ENCODE data around the gene CDRT4. TPM values are rescaled to one million over a fixed set of nuclear protein-coding genes. Genes with fewer than 3 reads are reported as not detected.
A peak's percentile ranks its signal among the peaks of the same experiment; 100 is the strongest.
"Not testable (repeated sequence)": the region's sequence is repeated elsewhere in the genome, so short reads cannot be mapped to it uniquely, and the experiment has no call there.

Gene CDRT4
- total RNA-seq, 1 donor from 2014 or later: 14.7 TPM

DNA sequence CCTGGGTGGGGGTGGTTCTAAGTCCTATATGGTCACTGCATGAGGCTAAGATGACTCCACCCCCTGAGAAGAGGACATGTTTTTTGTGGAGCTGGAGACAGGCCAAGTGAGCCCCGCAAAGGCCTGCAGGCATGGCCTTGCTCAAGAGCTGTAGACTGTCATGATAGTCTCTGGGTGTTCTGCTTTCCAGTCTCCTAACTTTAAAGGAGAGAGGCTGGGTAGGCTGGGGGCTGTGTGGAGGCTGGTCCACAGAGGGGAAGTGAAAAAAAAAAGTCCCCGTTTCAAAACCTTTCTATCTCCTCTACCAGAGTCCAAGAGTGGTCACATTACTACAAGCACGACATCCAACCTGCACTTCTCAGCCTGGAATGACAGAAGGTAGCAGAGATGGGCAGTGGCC lies 27.1 kb downstream of the CDRT4 start:
- DNase-seq (ENCODE audit: low spot score): no peak
- no peak for ATAC-seq
- intact Hi-C loops (cut with DNase I): no loop called here

DNA sequence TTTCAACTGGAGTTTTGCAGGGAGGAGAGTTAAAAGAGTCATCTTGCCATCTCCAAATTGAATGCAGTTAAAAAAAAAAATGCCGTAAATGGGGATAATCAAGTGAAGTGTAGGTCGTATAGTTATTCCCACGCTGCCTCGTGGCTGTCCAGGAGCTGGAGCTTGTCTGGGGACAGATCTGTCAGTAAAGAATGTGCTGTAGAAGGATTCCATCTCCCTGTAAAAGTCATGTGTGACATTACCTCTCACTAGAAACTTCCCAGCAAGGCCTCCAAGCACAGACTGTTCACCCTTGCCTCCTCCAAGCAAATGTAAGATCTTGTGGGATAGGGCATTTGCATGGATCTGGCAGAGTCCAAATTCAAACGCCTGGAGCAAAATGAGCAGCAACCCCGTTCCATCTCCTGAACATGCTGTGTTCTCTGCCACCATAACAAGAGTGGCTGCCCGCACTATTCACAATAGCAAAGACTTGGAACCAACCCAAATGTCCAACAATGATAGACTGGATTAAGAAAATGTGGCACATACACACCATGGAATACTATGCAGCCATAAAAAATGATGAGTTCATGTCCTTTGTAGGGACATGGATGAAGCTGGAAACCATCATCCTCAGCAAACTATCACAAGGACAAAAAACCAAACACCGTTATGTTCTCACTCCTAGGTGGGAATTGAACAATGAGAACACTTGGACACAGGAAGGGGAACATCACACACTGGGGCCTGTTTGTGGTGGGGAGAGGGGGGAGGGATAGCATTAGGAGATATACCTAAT lies 28.0 kb downstream of the CDRT4 start:
- intact Hi-C loops (cut with DNase I); ATAC-seq; DNase-seq (ENCODE audit: low spot score): not testable (repeated sequence)

DNA sequence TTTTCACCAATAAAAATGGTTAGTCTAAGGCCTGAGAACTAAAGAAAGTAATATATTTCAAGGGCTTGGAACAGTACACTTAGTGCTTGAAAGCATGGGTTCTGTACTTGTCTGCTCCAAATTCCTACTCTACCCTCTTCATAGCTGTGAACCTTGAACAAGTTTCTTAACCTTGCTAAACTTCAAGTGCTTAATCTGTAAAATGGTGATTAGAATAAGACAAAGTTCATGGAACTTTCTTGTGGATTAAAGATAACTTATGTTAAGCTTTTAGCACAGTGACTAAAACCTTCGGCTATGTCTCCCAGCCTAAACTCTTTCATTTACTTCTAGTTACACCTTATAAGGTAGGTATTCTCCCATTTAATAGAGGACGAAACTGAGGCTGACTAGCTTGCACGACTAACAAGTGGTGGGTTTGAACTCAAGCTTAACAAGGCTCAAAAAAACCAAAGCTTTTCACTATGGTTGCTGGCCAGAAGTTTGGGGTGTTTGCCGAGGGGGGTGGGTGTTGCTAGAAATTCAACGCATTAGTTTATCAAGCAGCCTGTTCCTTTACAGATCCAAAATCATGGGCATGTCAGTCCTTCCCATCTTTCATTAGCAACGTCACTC lies 28.8 kb downstream of the CDRT4 start:
- intact Hi-C loops (cut with DNase I): no loop called here
- no peak for ATAC-seq
- DNase-seq (ENCODE audit: low spot score): no peak

DNA sequence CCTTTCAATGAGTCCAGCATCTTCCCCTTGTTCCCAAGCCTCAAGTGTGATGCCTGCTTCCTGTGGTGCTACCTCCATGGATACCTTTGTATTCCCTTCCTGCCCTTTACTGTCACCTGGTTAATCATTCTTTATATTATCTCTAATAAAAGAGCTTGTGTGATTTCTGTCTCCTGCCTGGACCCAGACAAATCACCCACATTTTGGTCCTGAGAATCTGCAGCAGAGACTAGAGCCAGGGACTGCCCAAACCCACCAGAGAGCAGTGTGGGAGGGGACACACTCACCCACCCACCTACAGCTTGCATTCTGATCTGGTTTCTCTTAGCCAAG lies 30.2 kb downstream of the CDRT4 start:
- DNase-seq (ENCODE audit: low spot score) (no peak), ATAC-seq (no peak)
- intact Hi-C loops (cut with DNase I): no loop called here

DNA sequence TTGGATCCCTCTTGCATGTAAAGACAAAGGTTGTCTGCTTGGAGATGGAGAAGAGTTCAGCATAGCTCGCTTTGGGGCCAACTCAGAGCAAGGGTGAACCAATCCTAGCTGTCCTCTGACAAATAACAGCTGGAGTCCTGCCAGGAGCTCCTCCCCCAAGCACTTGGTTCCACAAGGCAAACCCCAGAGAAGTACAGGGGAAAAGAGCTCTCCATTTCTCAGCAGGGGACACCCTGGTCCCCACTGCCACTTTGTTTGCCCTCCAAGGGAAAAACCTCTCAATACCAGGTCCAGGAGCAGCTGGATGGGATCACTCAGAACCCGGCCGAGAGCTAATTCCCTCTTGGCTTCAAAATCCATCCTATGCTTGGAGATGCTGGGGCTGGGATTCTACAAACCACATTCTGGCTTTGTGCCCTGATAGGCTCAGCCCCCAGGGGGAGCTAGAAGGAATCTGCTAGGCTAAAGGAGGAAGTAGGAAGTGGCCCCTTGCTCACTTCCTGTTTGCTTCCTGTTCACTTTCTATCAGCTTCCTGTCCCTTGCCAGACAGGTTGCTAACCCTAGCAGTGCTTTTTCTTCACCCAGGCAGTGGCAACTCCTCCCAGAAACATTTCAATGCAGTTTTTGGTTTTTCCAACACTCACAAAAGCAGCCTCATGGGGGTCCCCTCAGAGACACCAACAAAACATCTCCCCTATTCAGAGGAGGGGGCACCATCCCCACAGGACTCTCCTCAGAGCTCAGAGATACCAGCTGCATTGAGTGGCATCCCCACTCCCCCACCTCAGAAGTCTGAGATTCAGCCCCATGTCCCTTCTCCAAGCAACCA lies 30.7 kb downstream of the CDRT4 start:
- intact Hi-C loops (cut with DNase I): no loop called here
- ATAC-seq (peak; percentile 82), DNase-seq (ENCODE audit: low spot score) (peak; percentile 76)

GRCh38 chr17:15434956-15435355 lies 32.5 kb downstream of the CDRT4 start:
- DNase-seq (ENCODE audit: low spot score) (no peak), ATAC-seq (no peak)
- intact Hi-C loops (cut with DNase I): no loop called here

GRCh38 chr17:15432807-15433611 lies 34.4 kb downstream of the CDRT4 start:
- intact Hi-C loops (cut with DNase I): no loop called here
- no peak for ATAC-seq
- DNase-seq (ENCODE audit: low spot score): no peak

DNA sequence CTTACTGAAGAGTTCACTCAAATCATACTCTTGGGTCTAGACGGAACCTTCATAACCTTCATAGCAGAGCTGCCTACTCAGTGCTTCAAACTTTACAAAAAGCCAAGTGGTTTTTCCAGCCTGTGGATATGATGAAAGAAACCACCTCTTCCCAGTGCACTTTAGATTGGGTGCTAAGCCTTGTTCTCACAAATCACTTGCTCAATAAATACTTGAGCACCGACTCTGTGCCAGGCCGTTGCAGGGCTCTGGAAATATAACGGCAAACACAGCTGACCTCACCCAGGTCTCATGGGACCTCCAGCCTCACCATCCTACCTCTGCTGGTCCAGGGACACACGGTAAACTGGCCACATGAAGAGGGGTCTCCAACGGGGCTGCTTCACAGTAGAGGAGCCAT lies 35.7 kb downstream of the CDRT4 start:
- intact Hi-C loops (cut with DNase I): no loop called here
- DNase-seq (ENCODE audit: low spot score) (no peak), ATAC-seq (no peak)

GRCh38 chr17:15431196-15431595 lies 36.2 kb downstream of the CDRT4 start:
- intact Hi-C loops (cut with DNase I): no loop called here
- DNase-seq (ENCODE audit: low spot score) (no peak), ATAC-seq (no peak)

DNA sequence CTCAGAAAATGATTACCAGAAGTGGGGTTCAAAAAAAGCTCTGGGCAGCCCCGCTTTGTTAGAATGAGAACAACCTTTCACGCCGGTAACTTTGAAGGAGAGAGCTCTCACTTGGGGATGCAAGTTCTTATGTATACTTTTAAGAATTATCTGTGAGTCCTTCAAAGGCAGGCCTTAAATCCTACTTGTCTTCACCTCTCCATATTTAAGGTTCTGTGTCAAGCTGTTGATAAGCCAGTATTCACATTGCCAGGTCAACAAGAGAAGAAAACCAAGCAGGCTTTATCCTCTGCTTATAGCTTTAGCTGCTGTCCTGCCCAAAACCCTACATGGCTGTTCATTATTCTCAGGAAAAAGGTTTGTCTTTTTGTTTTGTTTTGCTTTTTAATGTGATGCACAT lies 42.9 kb downstream of the CDRT4 start:
- ATAC-seq (no peak), DNase-seq (ENCODE audit: low spot score) (no peak)
- intact Hi-C loops (cut with DNase I): no loop called here

- ATAC-seq: no peak
- DNase-seq (ENCODE audit: low spot score): no peak
- intact Hi-C loops (cut with DNase I): no loop called here
Observed at GRCh38 chr17:15422392-15422965, 44.9 kb downstream of the CDRT4 start.

- DNase-seq (ENCODE audit: low spot score) (no peak), ATAC-seq (no peak)
- intact Hi-C loops (cut with DNase I): no loop called here
Observed at GRCh38 chr17:15418781-15419180, 48.6 kb downstream of the CDRT4 start.

GRCh38 chr17:15414532-15415306 lies 52.7 kb downstream of the CDRT4 start:
- intact Hi-C loops (cut with DNase I): no loop called here
- peak; percentile 42 for ATAC-seq

DNA sequence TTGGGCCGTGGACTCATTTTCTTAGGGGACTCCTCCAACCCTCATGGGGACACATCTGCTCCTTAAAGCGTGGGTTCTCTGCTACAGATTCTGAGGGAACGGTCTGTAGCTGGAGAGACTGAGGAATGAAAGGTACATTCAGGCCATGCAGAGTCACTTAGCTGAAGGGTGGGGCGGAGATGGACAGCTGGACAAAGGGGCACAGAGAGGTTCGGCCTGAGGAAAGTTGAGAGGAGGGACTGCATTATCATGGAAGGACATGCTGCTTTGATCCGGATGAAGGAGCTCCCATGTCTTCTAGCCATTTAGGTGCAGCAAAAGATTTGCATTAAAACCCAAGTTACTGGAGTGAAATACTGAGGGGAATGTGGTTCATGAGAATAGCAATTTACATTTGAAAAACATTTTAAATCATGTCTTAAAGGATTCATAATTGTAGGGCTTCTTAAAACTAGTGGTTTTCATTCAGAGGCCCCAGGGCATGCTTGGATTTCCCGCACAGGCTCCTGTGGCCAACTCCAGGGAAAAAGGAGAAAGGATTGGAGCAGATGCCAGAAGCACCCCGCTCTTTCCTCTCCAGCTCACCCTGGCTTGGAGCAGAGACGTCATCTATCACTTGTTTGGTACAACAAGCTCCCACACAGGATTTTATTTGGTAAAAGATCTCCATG lies 54.2 kb downstream of the CDRT4 start:
- ATAC-seq (no peak), DNase-seq (ENCODE audit: low spot score) (no peak)
- intact Hi-C loops (cut with DNase I): no loop called here

More at GRCh38 chr17:15414532-15415306, 52.7 kb downstream of the CDRT4 start:
- DNase-seq (ENCODE audit: low spot score): no peak

- DNase-seq (ENCODE audit: low spot score) (no peak), ATAC-seq (no peak)
- intact Hi-C loops (cut with DNase I): no loop called here
Observed at GRCh38 chr17:15412606-15413005, 54.8 kb downstream of the CDRT4 start.

DNA sequence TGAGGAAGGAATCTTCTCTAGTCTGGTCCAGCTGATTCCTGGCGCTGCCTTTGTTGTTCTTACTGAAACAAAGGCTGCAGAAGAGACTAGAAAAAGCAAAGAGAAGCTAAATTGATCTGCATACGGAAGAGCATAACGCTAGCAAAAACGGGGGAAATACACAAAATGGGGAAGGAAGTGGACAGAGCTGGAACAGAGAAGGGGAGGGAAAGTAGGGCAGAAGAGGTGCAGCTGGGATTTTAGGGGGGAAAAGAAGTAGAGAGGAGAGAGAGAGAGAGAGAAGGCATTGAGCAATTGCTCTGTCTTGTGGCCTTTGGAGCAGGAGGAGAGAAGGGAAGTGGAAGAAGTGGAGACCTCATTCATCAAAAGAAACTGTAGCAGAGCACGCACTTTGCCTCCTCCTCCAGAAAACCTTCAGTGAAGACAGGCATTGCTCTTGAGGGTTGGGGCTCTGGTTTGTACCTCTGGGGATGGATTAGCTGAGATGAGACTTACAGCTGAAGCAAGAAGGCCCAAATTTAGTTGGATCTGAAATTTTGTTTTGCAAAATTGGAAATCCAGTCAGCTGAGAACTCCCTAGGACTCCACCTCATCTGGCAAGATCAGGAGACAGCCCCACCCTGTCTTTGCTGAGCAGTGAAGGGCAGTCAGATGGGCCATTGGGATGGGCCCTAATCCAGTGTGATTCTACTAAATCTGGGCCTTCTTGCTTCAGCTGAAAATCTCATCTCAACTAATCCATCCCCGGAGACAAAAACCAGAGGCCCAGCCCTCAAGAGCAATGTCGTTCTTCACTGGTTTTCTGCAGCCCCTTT lies 55.8 kb downstream of the CDRT4 start:
- no peak for DNase-seq (ENCODE audit: low spot score)
- intact Hi-C loops (cut with DNase I): no loop called here
- peak; percentile 83 for ATAC-seq

GRCh38 chr17:15409721-15410250 lies 57.6 kb downstream of the CDRT4 start:
- intact Hi-C loops (cut with DNase I): loop anchor here (10.0 kb wide), 1 partner anchor 145 kb away; the partner anchor contains the start of gene PMP22
- DNase-seq (ENCODE audit: low spot score): no peak
- peak; percentile 86 for ATAC-seq
